Activated CD8-positive, alpha-beta memory T cell treated with anti-CD3 and anti-CD28 coated beads for 24 hours (primary cell): ENCODE data around the gene PAX5.

Experiments used
- DNase-seq: peaks from one replicate; pipeline ENCODE4 v3.0.0-alpha.2; 2020

Gene PAX5

GRCh38 chr9:37036776-37037502 is 2.9 kb upstream of the PAX5 start:
- peak; percentile 77 for DNase-seq

- no peak for DNase-seq
Measured at GRCh38 chr9:37036371-37036775, 2.3 kb upstream of the PAX5 start.

GRCh38 chr9:37035648-37036370 is 1.7 kb upstream of the PAX5 start:
- no peak for DNase-seq

- no peak for DNase-seq
Measured at GRCh38 chr9:37034938-37035647, 1.0 kb upstream of the PAX5 start.

GRCh38 chr9:37034305-37034937 is 353 bp upstream of the PAX5 start:
- peak; percentile 72 for DNase-seq

GRCh38 chr9:37033141-37033540 is 927 bp downstream of the PAX5 start:
- no peak for DNase-seq

- DNase-seq: no peak
Measured at GRCh38 chr9:37032713-37033112, 1.4 kb downstream of the PAX5 start.

- no peak for DNase-seq
Measured at GRCh38 chr9:37031902-37032301, 2.2 kb downstream of the PAX5 start.

- no peak for DNase-seq
Measured at GRCh38 chr9:37031081-37031480, 3.0 kb downstream of the PAX5 start.

- DNase-seq: no peak
Measured at GRCh38 chr9:37030611-37030939, 3.5 kb downstream of the PAX5 start.

GRCh38 chr9:37029776-37030610 is 4.1 kb downstream of the PAX5 start:
- DNase-seq: no peak

GRCh38 chr9:37029304-37029775 is 4.7 kb downstream of the PAX5 start:
- DNase-seq: no peak

- DNase-seq: no peak
Measured at GRCh38 chr9:37028420-37029031, 5.5 kb downstream of the PAX5 start.

GRCh38 chr9:37027582-37028419 is 6.3 kb downstream of the PAX5 start:
- peak; percentile 92 for DNase-seq

GRCh38 chr9:37026931-37027581 is 7.0 kb downstream of the PAX5 start:
- DNase-seq: peak; percentile 64

- DNase-seq: no peak
Measured at GRCh38 chr9:37026113-37026930, 7.7 kb downstream of the PAX5 start.

- DNase-seq: no peak
Measured at GRCh38 chr9:37025823-37026112, 8.3 kb downstream of the PAX5 start.

- no peak for DNase-seq
Measured at GRCh38 chr9:37025071-37025822, 8.8 kb downstream of the PAX5 start.

- DNase-seq: no peak
Measured at GRCh38 chr9:37017546-37017945, 16.5 kb downstream of the PAX5 start.
